SW480 (cell line): ENCODE results near the gene TEK.

ENCODE experiments used
- DNase-seq: peaks from one replicate; pipeline ENCODE4 v3.0.0-alpha.2; 2016; ENCODE audit warnings: low spot score

The TEK gene

DNA sequence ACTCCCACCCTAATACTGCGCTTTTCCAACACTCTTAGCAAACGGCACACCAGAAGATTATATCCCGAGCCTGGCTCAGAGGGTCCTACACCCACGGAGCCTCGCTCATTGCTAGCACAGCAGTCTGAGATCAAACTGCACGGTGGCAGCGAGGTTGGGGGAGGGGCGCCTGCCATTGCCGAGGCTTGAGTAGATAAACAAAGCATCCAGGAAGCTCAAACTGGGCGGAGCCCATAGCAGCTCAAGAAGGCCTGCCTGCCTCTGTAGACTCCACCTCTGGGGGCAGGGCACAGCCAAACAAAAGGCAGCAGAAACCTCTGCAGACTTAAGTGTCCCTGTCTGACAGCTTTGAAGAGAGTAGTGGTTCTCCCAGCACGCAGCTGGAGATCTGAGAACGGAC, 130.6 kb downstream of the TEK start:
- peak; percentile 7 for DNase-seq

DNA sequence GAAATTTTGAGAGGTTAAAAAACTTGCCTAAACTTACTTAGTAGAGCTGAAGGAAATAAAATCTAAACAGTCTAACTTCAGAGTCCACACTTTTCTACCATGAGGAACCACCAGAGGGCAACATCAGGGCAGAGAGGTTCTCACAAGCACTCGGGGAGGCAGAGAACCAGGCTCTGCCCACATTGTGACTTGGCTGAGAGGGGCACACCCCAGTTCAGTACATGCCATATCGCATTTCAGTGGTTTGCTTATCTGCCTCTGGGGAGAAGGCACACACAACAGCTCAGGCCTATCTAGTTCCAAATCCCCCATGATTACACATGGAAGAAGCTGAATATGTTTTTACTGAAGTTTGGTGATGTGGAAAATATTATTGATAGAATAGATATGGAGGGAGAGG, 138.7 kb downstream of the TEK start:
- peak; percentile 56 for DNase-seq

DNA sequence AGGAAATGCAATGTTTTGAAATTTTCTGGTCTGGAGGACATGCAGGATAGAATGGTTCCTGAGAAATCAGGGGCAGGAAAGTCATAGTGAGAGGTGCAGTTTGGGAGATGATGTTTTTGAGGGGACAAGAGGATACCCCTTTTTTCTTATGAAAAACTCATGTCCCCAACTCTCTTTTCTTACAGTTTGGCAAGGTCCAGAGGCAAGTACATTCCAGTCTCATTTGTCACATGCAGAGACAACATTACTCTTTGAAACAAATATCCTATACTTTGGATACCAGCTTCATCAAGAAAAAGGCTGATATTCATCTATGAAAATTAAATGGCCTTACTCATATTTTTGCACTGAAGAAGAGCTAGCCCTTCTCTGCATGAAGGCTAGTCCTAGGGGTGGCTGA, 139.7 kb downstream of the TEK start:
- no peak for DNase-seq

DNA sequence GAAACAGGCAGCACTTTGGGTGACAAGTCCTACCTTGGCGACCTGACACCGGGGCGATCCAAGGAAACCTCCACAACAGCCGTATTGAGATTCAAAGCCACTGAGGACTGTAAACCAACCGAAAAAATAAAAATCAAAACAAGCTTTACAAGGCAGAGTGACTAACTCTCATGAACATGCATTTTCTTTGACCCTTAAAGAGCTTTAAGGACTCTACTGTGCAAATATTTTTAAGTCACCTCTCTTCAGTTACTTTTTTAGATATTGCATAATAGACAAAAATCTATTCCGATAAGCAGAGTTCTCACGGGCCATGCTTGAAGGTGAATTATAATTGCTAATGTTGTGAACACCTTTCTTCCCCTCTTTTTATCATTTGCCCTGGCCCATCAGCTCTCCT, 149.6 kb downstream of the TEK start:
- no peak for DNase-seq

DNA sequence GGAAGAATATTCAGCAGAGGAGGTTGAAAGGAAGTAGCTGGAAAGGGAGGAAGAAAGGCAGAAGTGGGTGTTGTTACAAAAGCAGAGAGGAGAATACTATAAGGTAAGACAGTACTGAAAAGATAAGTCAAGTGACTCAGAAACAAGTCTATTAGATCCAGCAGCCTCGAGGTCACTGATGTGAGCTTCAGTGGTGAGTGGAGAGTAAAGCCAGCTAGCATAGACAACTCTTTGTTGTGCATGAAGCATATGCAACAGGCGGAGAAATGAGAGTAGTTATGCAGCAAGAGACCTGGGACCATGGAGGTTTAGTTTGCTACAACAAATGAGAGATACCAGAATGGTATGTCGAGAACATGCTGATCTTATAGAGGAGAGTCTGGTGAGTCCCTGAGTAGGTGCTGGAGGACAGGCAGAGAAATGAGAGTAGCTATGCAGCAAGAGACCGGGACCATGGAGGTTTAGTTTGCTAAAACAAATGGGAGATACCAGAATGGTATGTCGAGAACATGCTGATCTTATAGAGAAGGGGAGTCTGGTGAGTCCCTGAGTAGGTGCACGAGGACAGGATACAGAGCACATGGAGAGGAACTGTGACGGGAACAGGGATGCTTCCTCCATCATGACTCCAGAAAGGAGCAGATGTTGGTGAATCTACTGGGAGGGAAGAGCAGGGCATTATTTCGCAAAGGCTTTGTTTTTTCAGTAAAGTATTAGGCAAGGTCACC, 151.9 kb downstream of the TEK start:
- DNase-seq: no peak

DNA sequence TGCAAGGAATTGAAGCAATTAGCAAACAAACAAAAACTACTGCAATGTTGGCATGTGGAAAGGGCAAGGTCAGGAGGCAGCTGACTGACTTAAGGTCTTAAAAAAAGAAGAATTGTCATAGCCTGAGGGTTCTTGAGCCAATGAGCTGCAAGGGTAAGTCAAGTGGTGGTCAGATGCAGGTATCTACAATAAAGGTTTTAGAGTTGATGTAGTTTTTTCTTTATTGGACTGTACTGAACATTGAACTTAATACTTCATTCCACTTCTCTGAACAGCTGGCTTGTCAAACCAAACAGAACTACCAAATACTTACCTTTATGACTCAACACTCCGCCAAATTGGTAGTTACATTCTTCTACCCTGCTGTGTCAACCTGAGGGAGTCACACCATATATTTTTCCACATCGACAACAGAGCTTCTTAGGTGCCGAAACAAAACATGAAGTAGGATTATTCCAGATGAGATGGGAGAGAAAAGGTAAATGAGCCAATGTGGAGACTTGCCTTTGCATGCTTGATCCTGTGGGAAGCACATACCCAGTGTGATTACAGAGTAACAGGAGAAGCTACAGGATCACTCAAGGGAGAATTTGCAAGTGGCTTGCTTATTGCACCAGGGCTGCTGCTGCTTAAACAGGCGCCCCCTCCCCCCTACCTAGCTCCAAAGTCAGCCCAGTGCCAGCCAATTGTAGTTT, 152.6 kb downstream of the TEK start:
- peak; percentile 7 for DNase-seq

DNA sequence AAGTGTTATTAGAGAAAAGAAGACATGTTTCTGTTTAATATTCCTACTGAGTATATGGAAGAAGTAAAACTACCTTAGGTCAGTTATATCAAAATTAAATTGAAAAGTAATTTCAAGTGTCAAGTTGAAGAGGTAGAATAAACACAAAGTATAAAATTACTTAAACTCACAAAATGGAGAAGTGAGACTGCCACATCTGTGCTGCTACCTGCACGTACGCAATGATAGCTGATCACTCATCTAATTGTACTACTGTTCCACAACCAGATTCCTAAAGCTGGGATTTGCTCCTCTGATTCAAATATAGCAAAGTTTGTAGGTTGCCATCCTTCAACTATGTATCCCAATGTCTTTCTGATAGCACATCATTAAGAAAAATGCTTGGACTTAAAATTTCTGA, 163.1 kb downstream of the TEK start:
- no peak for DNase-seq

DNA sequence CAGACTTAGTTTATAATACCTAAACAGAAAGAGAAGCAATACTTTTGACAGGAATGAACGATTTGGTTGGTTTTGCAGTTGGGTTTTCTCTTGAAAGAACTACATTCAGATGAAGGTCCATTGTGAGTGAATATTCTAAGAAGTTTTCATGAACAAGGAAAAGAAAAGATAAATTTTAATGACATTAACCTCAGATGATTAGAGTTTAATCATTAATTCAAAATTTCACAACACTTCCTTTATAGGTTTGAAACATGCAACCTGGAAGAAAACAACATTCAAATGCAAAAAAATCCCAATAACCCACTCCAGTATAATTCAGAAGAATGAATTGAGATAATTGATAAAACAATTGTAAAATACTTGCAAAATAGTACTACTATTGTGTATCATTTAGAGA, 164.2 kb downstream of the TEK start:
- DNase-seq: no peak

DNA sequence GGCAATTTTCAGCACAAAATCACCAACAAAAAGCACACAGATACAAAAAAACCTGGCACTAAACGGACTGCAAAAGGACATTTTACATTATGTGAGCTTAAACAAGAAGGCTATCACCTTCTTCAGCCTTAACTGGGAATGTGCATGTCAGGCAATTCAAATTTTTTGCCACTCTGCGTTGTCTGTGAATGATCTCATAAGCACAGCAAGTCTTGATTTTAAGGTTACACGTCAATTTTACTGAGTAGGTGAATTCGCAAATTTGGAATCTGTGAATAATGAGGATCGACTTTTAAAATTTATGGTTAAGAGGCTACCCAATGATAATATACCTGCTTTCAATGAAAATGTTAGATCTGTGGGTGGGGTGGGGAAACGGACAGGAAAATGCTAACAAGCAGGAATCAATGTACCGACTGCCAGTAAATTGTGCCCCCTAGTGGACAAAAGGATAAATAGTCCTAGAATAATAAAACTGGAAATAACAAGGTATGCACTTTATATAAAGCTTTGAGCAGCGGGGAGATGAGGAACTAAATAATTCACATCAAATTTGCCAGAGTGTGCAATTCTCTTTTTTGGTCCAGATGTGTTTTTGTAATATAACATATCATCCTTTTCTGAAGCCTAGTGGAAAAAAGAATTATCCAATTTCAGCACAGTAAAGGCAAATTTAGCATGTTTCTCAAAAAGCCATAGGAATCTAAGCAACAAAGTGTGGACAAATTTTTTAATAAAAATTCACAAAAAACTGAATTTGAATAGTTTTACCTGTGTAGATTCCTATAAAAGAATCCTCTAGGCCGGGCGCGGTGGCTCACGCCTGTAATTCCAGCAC, 167.4 kb downstream of the TEK start:
- DNase-seq: peak; percentile 54

DNA sequence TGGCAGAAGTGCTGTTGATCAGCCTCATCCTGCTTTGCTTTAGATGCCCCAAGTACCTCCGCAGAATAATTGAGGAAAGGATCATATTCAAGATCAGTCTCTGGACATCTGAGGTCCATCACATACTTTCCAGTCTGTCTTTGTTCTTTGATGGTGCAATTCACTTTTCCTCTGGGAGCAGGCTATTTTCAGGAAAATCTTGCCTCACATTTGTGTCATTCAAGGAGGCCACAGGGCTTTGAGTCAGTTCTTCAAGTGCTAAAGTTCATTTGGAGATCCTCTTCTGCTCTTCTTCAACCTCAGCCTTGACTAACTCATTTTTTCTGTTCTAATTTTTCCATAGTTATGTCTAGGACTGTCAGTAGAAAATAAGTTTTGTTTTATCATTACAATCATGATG, 169.3 kb downstream of the TEK start:
- no peak for DNase-seq

DNA sequence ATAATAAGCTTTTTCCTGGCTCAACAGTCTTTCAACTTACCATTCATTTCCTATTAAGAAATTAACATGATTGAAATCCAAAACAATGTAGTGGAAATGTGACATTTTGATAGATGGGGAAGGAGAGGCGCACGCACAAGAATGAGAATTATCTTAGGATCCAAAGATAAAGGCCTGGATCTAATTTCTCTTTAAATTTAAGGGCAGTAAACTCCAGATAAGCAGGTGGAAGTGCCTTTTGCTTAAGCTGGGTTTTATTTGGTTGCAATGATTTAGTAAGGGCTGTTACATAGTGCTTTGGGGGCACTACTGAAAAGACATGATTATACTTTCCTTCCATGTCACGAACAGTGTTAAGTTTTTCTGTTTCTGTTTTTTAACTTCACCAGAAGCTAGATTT, 170.6 kb downstream of the TEK start:
- DNase-seq: no peak
